ENCODE data around the gene SHISAL2A.
A peak's percentile ranks its signal among the peaks of the same experiment; 100 is the strongest.
"Not testable (repeated sequence)": the region's sequence is repeated elsewhere in the genome, so short reads cannot be mapped to it uniquely, and the experiment has no call there.

SHISAL2A gene

GRCh38 chr1:52692697-52693096 lies 59.7 kb downstream of the SHISAL2A start:
- DNase-seq, result no peak

DNA sequence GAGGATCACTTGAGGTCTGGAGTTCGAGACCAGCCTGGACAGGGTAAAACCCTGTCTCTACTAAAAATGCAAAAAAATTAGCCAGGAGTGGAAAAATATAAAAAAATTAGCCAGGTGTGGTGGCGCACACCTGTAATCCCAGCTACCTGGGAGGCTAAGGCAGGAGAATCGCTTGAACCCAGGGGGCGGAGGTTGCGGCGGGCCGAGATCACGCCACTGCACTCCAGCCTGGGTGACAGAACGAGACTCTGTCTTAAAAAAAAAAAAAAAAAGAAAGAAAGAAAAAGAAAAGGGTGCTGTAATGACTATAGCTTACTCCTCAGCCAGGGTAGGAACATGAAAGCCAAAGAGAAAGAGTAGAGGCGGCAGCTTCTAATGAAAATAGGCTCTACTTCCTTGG lies 60.4 kb downstream of the SHISAL2A start:
- DNase-seq, result not testable (repeated sequence)

DNA sequence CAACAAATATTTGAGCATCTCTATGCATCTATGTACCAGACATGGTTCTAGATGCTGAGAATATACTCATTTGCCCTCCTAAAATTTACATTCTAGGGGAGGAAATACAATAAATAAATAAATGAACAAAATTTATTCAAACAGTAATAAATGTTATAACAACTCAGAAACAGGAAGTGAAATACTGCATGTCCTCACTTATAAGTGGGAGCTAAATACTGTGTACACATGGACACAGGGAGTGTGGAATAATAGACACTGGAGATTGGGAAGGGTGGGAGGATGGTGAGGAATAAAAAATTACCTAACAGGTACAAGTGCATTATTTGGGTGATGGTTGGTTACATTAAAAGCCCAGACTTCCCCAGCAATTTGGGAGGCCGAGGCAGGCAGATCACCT lies 60.9 kb downstream of the SHISAL2A start:
- DNase-seq, result no peak

DNA sequence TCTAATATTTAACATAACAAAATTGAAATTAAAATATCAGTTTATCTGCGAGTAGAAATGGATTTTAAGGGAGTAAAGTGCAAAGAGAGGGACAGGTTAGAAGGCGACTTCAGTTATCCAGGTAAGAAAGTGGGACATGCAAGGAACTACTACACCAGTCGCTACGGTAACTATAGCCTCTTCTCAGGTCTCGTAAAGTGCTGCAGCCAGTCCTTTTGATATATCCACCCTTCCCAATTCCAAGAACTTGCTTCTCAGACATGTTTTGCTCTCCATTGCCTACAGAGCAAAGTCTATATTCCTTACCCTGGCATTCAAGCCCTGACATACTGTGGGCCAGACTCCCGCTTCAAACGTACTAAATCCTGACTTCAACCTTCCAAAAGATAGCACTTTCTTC lies 62.7 kb downstream of the SHISAL2A start:
- DNase-seq, result no peak

DNA sequence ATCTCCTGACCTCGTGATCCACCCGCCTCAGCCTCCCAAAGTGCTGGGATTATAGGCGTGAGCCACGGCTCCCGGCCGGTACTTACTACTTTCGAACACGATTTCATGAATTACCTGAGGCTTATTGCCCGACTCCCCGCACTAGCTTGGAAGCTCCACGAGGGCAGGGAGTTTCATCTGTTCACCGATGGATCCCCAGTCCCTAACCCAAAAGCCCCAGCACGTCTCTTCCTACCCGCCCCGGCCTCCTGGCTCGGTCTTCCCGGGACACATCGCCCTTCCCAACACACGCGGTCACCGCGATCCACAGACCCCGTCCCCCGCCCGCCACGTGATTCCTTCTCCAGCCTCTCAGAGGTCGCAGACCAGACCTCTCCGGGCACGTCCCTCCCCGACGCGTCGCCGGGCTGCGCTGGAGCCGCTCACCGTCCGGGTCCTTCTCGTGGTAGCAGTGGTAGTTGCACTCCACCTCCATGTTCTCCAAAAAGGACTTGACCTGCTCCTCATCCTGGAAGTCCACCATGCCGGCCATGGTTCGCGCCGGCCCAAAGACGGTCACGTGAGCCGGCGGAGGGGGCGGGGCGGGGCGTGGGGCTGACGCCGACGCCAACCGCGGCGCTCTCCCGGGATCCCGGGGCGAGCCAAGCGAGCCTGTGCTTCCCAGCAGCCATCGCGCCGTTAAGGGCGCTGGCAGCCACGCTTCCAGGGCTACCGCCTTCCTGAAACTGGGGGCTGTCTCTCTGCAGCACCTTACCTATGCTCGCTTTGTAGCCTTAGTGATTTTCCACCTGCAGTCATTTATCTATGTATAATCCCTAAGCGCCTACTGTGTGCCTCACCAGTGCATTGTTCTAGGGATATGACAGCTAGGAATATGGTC lies 65.1 kb downstream of the SHISAL2A start, which contains the start of gene COA7:
Gene COA7 (minus strand): TSS at position 553 of the 880 bp plus-strand sequence. CDS start 21 bp downstream, at position 532.
- DNase-seq, result peak; percentile 95

GRCh38 chr1:52702886-52703787 lies 70.2 kb downstream of the SHISAL2A start:
- DNase-seq, result peak; percentile 95

- no peak for DNase-seq
These were observed 73.2 kb downstream of the SHISAL2A start for GRCh38 chr1:52706136-52706670.

All from retina (tissue), 1 donor.